ENCODE data around the gene TTC22.

The TTC22 gene

GRCh38 chr1:54751426-54751825, 49.7 kb downstream of the TTC22 start:
- no peak for DNase-seq (ENCODE audit: low read depth in 2 of 2)

- DNase-seq (ENCODE audit: low read depth in 2 of 2): no peak
These were observed 50.5 kb downstream of the TTC22 start for GRCh38 chr1:54750596-54750995.

- no peak for DNase-seq (ENCODE audit: low read depth in 2 of 2)
These were observed 52.9 kb downstream of the TTC22 start for GRCh38 chr1:54748094-54748835.

GRCh38 chr1:54745864-54746263, 55.3 kb downstream of the TTC22 start:
- DNase-seq (ENCODE audit: low read depth in 2 of 2): no peak

GRCh38 chr1:54745274-54745673, 55.8 kb downstream of the TTC22 start:
- DNase-seq (ENCODE audit: low read depth in 2 of 2): no peak

GRCh38 chr1:54744696-54745095, 56.4 kb downstream of the TTC22 start:
- DNase-seq (ENCODE audit: low read depth in 2 of 2): no peak

GRCh38 chr1:54743416-54744226, 57.5 kb downstream of the TTC22 start:
- no peak for DNase-seq (ENCODE audit: low read depth in 2 of 2)

- DNase-seq (ENCODE audit: low read depth in 2 of 2): no peak
These were observed 58.8 kb downstream of the TTC22 start for GRCh38 chr1:54742282-54742681.

GRCh38 chr1:54741531-54741930, 59.6 kb downstream of the TTC22 start:
- DNase-seq (ENCODE audit: low read depth in 2 of 2): no peak

- no peak for DNase-seq (ENCODE audit: low read depth in 2 of 2)
These were observed 62.9 kb downstream of the TTC22 start for GRCh38 chr1:54738244-54738643.

GRCh38 chr1:54736685-54737084, 64.4 kb downstream of the TTC22 start:
- no peak for DNase-seq (ENCODE audit: low read depth in 2 of 2)
